WTC11 (cell line): ENCODE measurements around the gene ERBB2. TPM values are rescaled to one million over a fixed set of nuclear protein-coding genes. Genes with fewer than 3 reads are reported as not detected.

Source experiments
- ATAC-seq: fragments of 200-7000 bp; cut with Tn5 transposase; 2 replicates; pipeline ENCODE4 v1.10.0; 2021; ENCODE audit warnings: mild to moderate bottlenecking, moderate library complexity
- CTCF ChIA-PET: fragments of 300-600 bp; sonication (Branson Sonifier 250); formaldehyde crosslinking; loops from one replicate; lab custom pipeline; 2021; ENCODE audit warnings: antibody characterized with exemption; lab: Charles Lee
- POLR2A ChIA-PET: fragments of 350-600 bp; sonication (Branson Sonifier 250); formaldehyde crosslinking; loops from one replicate; lab custom pipeline; 2021; ENCODE audit warnings: antibody characterized with exemption; lab: Charles Lee
- DNase-seq: peaks from one replicate; pipeline ENCODE4 v3.0.0; 2021; ENCODE audit warnings: low spot score
- H3K27ac Mint-ChIP-seq: 2 replicates; pipeline ENCODE4 v1.8.0; 2021; ENCODE audit warnings: mixed read lengths
- H3K27me3 Mint-ChIP-seq: 2 replicates; pipeline ENCODE4 v1.8.0; 2021; ENCODE audit warnings: low read depth, mild to moderate bottlenecking, moderate library complexity, mixed read lengths
- H3K36me3 Mint-ChIP-seq: 2 replicates; pipeline ENCODE4 v1.8.0; 2021; ENCODE audit warnings: mixed read lengths
- H3K4me1 Mint-ChIP-seq: 2 replicates; pipeline ENCODE4 v1.8.0; 2022; ENCODE audit warnings: mixed read lengths
- H3K4me3 Mint-ChIP-seq: 2 replicates; pipeline ENCODE4 v1.8.0; 2021; ENCODE audit warnings: mild to moderate bottlenecking, moderate library complexity, mixed read lengths
- H3K9me3 Mint-ChIP-seq: 2 replicates; pipeline ENCODE4 v1.8.0; 2021; ENCODE audit warnings: mixed read lengths
- ARID4B ChIP-seq: sonication (generic); formaldehyde crosslinking; IDR thresholded peaks from 2 replicates; pipeline ENCODE4 v1.8.0; 2023; ENCODE audit warnings: missing genetic modification reagents, mild to moderate bottlenecking, borderline replicate concordance
- ESRRA ChIP-seq: sonication (generic); formaldehyde crosslinking; IDR thresholded peaks from 2 replicates; pipeline ENCODE4 v1.8.1; 2022; ENCODE audit warnings: mild to moderate bottlenecking, missing genetic modification reagents, borderline replicate concordance
- FOXK1 ChIP-seq: sonication (generic); formaldehyde crosslinking; IDR thresholded peaks from 2 replicates; pipeline ENCODE4 v1.8.0; 2022; ENCODE audit warnings: mild to moderate bottlenecking, moderate library complexity, missing genetic modification reagents
- GABPB1 ChIP-seq: sonication (generic); formaldehyde crosslinking; IDR thresholded peaks from 2 replicates; pipeline ENCODE4 v1.8.1; 2023; ENCODE audit warnings: mild to moderate bottlenecking, missing genetic modification reagents
- GRHL2 ChIP-seq: fragments of 250-450 bp; sonication (Bioruptor Pico); IDR thresholded peaks from 2 replicates; pipeline ENCODE4 v1.8.0; 2022; ENCODE audit warnings: mild to moderate bottlenecking, moderate library complexity; ENCODE audit not compliant: insufficient replicate concordance, severe bottlenecking
- HMGXB4 ChIP-seq: sonication (generic); formaldehyde crosslinking; IDR thresholded peaks from 2 replicates; pipeline ENCODE4 v1.8.1; 2023; ENCODE audit warnings: mild to moderate bottlenecking, moderate library complexity, missing genetic modification reagents
- IRF1 ChIP-seq: sonication (generic); formaldehyde crosslinking; IDR thresholded peaks from 2 replicates; pipeline ENCODE4 v1.8.0; 2023; ENCODE audit warnings: missing genetic modification reagents
- MXD4 ChIP-seq: fragments of 250-450 bp; sonication (Bioruptor Pico); IDR thresholded peaks from 2 replicates; pipeline ENCODE4 v1.8.0; 2021; ENCODE audit warnings: mild to moderate bottlenecking, moderate library complexity, borderline replicate concordance
- NFATC4 ChIP-seq: fragments of 250-450 bp; sonication (Bioruptor Pico); IDR thresholded peaks from 2 replicates; pipeline ENCODE4 v1.9.0; 2021; ENCODE audit warnings: mild to moderate bottlenecking
- NFYB ChIP-seq: sonication (generic); formaldehyde crosslinking; conservative IDR thresholded peaks from 2 replicates; pipeline ENCODE4 v1.8.0; 2022; ENCODE audit warnings: low read depth, missing genetic modification reagents
- PRRX2 ChIP-seq: fragments of 250-450 bp; sonication (Bioruptor Pico); IDR thresholded peaks from 2 replicates; pipeline ENCODE4 v1.8.0; 2021; ENCODE audit warnings: mild to moderate bottlenecking
- SOX15 ChIP-seq: fragments of 250-450 bp; sonication (Bioruptor Pico); IDR thresholded peaks from 2 replicates; pipeline ENCODE4 v1.9.0; 2021; ENCODE audit warnings: mild to moderate bottlenecking
- TEAD4 ChIP-seq: sonication (generic); formaldehyde crosslinking; IDR thresholded peaks from 2 replicates; pipeline ENCODE4 v1.8.0; 2022; ENCODE audit warnings: mild to moderate bottlenecking, missing genetic modification reagents
- USF1 ChIP-seq: sonication (generic); formaldehyde crosslinking; IDR thresholded peaks from 2 replicates; pipeline ENCODE4 v1.8.0; 2022; ENCODE audit warnings: mild to moderate bottlenecking, missing genetic modification reagents
- ZNF263 ChIP-seq: sonication (generic); formaldehyde crosslinking; IDR thresholded peaks from 2 replicates; pipeline ENCODE4 v1.8.1; 2022; ENCODE audit warnings: low read depth, mild to moderate bottlenecking, moderate library complexity, missing genetic modification reagents
- ZNF396 ChIP-seq: fragments of 250-450 bp; sonication (Bioruptor Pico); IDR thresholded peaks from 2 replicates; pipeline ENCODE4 v1.8.0; 2021; ENCODE audit warnings: mild to moderate bottlenecking, moderate library complexity, borderline replicate concordance
- ZNF512 ChIP-seq: sonication (generic); formaldehyde crosslinking; IDR thresholded peaks from 2 replicates; pipeline ENCODE4 v1.8.1; 2022; ENCODE audit warnings: missing genetic modification reagents, borderline replicate concordance
- ZNF671 ChIP-seq: fragments of 250-450 bp; sonication (Bioruptor Pico); IDR thresholded peaks from 2 replicates; pipeline ENCODE4 v1.8.0; 2021; ENCODE audit warnings: mild to moderate bottlenecking
- total RNA-seq: library from RNA; stranded (reverse); gene quantifications from 3 replicates; pipeline ENCODE4 v1.2.3, GENCODE V29; 2021
- TF ChIP-seq, protein P1 (sequence below): sonication (generic); formaldehyde crosslinking; conservative IDR thresholded peaks from 2 replicates; pipeline ENCODE4 v1.8.1; 2023; ENCODE audit warnings: mild to moderate bottlenecking, low read depth, missing genetic modification reagents, moderate library complexity
- TF ChIP-seq, protein P2 (sequence below): sonication (generic); formaldehyde crosslinking; IDR thresholded peaks from 2 replicates; pipeline ENCODE4 v1.8.1; 2023; ENCODE audit warnings: mild to moderate bottlenecking, missing genetic modification reagents, moderate library complexity
- TF ChIP-seq, protein P3 (sequence below): fragments of 250-450 bp; sonication (Bioruptor Pico); IDR thresholded peaks from 2 replicates; pipeline ENCODE4 v1.9.0; 2021; ENCODE audit warnings: moderate library complexity, mild to moderate bottlenecking, inconsistent platforms, borderline replicate concordance

The ERBB2 gene
- total RNA-seq, 1 experiment from 2014 or later: 209 TPM

DNA sequence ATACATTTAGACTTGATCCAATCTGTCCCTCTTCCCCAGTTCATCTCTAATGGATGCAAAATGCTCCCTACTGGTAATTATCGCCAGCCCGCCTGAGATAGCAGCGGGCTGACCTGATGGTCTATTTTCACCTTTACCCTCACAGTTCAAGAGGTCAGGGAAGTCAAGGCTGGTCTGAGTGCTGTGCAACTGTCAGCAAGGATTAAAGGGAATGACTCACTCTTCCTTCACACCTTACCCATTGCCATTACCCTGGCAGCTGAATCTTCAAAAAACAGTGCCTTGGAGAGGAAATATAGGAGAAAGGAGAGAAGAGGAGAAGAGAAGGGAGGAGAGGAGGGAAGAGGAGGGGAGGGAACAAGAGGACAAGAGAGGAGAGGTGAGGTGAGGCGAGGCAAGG is 74.2 kb downstream of the ERBB2 start (continued):
- TF ChIP-seq HMGXB4: no peak
- TF ChIP-seq, protein P1, sequence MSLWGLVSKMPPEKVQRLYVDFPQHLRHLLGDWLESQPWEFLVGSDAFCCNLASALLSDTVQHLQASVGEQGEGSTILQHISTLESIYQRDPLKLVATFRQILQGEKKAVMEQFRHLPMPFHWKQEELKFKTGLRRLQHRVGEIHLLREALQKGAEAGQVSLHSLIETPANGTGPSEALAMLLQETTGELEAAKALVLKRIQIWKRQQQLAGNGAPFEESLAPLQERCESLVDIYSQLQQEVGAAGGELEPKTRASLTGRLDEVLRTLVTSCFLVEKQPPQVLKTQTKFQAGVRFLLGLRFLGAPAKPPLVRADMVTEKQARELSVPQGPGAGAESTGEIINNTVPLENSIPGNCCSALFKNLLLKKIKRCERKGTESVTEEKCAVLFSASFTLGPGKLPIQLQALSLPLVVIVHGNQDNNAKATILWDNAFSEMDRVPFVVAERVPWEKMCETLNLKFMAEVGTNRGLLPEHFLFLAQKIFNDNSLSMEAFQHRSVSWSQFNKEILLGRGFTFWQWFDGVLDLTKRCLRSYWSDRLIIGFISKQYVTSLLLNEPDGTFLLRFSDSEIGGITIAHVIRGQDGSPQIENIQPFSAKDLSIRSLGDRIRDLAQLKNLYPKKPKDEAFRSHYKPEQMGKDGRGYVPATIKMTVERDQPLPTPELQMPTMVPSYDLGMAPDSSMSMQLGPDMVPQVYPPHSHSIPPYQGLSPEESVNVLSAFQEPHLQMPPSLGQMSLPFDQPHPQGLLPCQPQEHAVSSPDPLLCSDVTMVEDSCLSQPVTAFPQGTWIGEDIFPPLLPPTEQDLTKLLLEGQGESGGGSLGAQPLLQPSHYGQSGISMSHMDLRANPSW: no peak
- no peak for TF ChIP-seq ZNF671 (CRISPR knock-in tag)

DNA sequence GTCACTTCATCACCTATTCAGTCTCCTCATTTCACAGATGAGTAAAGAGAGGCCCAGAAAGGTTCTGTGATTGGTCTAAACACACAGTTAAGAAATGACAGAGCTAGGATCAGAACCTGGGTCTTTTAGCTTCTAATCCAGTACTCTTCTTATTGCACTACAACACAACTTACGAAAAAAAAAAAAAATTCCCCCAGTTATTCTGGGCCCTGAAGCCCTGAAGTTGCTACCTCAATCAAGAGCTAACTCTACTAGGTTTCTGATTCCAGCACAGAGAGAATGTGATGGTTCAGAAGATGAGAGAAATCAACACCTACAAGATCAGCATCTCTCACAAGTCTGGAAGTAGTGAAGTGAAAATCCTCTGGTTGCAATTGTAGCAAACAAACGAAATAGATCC is 75.2 kb downstream of the ERBB2 start:
- no peak for TF ChIP-seq ARID4B
- no peak for TF ChIP-seq MXD4 (CRISPR knock-in tag)
- TF ChIP-seq ZNF671 (CRISPR knock-in tag): no peak
- TF ChIP-seq ZNF396 (CRISPR knock-in tag): no peak
- TF ChIP-seq IRF1: no peak
- TF ChIP-seq PRRX2 (CRISPR knock-in tag): no peak
- no peak for TF ChIP-seq GRHL2 (CRISPR knock-in tag)
- TF ChIP-seq USF1 (CRISPR knock-in tag): no peak
- TF ChIP-seq, protein P2, sequence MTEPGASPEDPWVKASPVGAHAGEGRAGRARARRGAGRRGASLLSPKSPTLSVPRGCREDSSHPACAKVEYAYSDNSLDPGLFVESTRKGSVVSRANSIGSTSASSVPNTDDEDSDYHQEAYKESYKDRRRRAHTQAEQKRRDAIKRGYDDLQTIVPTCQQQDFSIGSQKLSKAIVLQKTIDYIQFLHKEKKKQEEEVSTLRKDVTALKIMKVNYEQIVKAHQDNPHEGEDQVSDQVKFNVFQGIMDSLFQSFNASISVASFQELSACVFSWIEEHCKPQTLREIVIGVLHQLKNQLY: no peak
- peaks cover 12% of the 10 kb centered on the region for H3K4me1 Mint-ChIP-seq
- ChIA-PET CTCF (interaction anchor here (0.7 to 1.0 kb wide), 2 partner anchors 60 to 227 kb away, joined by 3 read pairs; no protein-coding TSS in a partner anchor), POLR2A (no interaction called here)
- H3K27ac Mint-ChIP-seq: no peak overlapping the region
- ATAC-seq (no peak), DNase-seq (no peak)
- no peak overlapping the region for H3K4me3 Mint-ChIP-seq
- H3K36me3 Mint-ChIP-seq: no peaks in the 10 kb centered on the region
- no peaks in the 10 kb centered on the region for H3K27me3 Mint-ChIP-seq
- H3K9me3 Mint-ChIP-seq: no peaks in the 10 kb centered on the region

DNA sequence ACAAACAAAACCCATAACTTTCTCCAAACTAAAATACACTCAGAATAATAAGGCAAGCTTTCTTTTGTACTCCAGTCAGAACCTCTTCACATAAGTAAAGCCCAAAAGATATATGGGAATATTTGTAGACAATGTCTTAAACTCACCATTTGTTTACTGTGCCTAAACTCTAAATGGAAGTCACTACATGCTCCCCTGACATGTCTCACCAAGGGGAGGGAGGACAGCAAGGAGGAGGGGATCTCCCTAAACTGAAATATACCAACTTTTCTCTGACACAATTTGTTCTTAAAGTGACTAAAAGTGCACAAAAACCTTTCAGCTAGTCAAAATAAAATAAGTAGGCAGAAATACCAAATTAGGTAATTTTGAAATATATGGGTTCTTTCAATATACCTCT is 76.4 kb downstream of the ERBB2 start:
- H3K27ac Mint-ChIP-seq: no peak overlapping the region
- no peak overlapping the region for H3K4me3 Mint-ChIP-seq
- DNase-seq (no peak), ATAC-seq (no peak)
- no peaks in the 10 kb centered on the region for H3K27me3 Mint-ChIP-seq
- no peaks in the 10 kb centered on the region for H3K36me3 Mint-ChIP-seq
- H3K4me1 Mint-ChIP-seq: peaks cover 12% of the 10 kb centered on the region
- H3K9me3 Mint-ChIP-seq: no peaks in the 10 kb centered on the region
- ChIA-PET POLR2A (no interaction called here), CTCF (interaction anchor here (0.7 to 1.0 kb wide), 3 partner anchors 103 to 611 kb away, joined by 3 to 4 read pairs (median 3); no protein-coding TSS in a partner anchor)
- no peak for TF ChIP-seq TEAD4
- no peak for TF ChIP-seq ZNF512
- TF ChIP-seq SOX15 (CRISPR knock-in tag): no peak
- TF ChIP-seq ESRRA (CRISPR knock-in tag): no peak
- no peak for TF ChIP-seq FOXK1 (CRISPR knock-in tag)
- TF ChIP-seq GRHL2 (CRISPR knock-in tag): no peak
- TF ChIP-seq, protein P3, sequence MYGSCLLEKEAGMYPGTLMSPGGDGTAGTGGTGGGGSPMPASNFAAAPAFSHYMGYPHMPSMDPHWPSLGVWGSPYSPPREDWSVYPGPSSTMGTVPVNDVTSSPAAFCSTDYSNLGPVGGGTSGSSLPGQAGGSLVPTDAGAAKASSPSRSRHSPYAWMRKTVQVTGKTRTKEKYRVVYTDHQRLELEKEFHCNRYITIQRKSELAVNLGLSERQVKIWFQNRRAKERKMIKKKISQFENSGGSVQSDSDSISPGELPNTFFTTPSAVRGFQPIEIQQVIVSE: no peak
- TF ChIP-seq GABPB1 (CRISPR knock-in tag): no peak
- no peak for TF ChIP-seq ZNF263 (CRISPR knock-in tag)
- no peak for TF ChIP-seq NFATC4 (CRISPR knock-in tag)
- no peak for TF ChIP-seq NFYB
